ENCODE measurements around the gene PPP1CA.

PPP1CA gene

GRCh38 chr11:67416416-67417335, 15.0 kb upstream of the PPP1CA start:
- Histone ChIP-seq H2AFZ (ENCODE audit: low read depth, low read length) (no peak overlapping the region), H3K4me2 (ENCODE audit: low read length) (no peak overlapping the region), H3K4me3 (ENCODE audit: low read length) (no peak overlapping the region), H3K27me3 (ENCODE audit: low read depth, low read length) (peaks cover 46% of the 10 kb centered on the region), H3K9me3 (ENCODE audit: insufficient read depth, low read length) (no peaks in the 10 kb centered on the region), H3K9ac (ENCODE audit: low read length) (no peak overlapping the region), H3K27ac (ENCODE audit: low read length) (no peak overlapping the region), H3K4me1 (ENCODE audit: low read length) (peaks cover 35% of the 10 kb centered on the region), H3K36me3 (replicated peaks; ENCODE audit: low read depth, low read length) (no peaks in the 10 kb centered on the region), H4K20me1 (ENCODE audit: insufficient read depth, low read length) (no peaks in the 10 kb centered on the region), H3K79me2 (ENCODE audit: low read length) (no peaks in the 10 kb centered on the region)
- TF ChIP-seq, protein P1, sequence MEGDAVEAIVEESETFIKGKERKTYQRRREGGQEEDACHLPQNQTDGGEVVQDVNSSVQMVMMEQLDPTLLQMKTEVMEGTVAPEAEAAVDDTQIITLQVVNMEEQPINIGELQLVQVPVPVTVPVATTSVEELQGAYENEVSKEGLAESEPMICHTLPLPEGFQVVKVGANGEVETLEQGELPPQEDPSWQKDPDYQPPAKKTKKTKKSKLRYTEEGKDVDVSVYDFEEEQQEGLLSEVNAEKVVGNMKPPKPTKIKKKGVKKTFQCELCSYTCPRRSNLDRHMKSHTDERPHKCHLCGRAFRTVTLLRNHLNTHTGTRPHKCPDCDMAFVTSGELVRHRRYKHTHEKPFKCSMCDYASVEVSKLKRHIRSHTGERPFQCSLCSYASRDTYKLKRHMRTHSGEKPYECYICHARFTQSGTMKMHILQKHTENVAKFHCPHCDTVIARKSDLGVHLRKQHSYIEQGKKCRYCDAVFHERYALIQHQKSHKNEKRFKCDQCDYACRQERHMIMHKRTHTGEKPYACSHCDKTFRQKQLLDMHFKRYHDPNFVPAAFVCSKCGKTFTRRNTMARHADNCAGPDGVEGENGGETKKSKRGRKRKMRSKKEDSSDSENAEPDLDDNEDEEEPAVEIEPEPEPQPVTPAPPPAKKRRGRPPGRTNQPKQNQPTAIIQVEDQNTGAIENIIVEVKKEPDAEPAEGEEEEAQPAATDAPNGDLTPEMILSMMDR (IDR thresholded peaks at IDR 0.05; ENCODE audit: low read depth, low read length) = no peak
- no peak for TF ChIP-seq EZH2phosphoT487 (IDR thresholded peaks at IDR 0.05; ENCODE audit: low read depth)

DNA sequence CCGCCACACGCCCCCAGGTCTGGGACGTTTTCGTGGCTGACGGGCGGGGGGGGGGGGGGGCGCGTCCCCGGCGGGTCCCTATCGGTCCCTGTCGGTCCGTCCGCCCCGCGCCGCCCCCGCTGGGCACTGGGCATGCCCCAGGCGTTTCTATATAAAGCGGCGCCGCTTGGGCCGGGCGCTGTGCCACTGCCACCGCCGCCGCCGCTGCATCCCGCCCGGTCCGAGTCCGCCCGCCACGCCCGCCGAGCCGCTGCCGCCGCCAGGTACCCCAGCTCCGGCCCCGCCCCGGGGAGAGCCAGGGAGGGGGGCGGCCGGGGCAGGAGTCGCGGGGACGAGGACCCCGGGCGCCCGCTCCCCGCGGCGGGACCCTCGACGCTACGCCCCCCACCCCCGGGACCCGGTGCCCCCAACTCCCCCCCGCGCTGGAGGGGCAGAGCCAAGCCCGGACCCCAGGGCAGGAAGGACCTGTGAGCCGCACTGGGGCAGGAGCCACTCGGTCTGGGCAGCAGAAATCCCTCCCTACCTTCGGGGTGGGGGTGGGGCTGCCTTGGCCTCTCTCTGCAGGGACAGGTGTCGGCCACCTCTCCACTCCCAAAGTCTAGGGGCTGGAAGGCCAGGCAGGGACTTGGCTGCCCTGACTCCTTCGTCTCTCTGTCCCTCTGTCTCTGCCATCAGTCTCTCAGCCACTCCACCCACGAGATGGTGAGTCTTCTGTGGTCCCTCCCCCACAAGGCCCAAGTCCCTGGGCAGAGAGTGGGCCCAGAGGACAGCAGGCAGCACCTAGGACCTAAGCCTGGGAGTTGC, 14.0 kb upstream of the PPP1CA start, which contains the start of gene CARNS1:
Gene CARNS1, plus strand, starts transcription at position 178 of the 804 bp plus-strand sequence. Its CDS starts 522 bp downstream, at position 700.
- H3K4me2 ChIP-seq (ENCODE audit: low read length) = no peak within 1 kb of the TSS
- peaks cover 35% of the 10 kb centered on the region for H3K4me1 ChIP-seq (ENCODE audit: low read length)
- no peaks in the 10 kb centered on the region for H4K20me1 ChIP-seq (ENCODE audit: insufficient read depth, low read length)
- peaks cover 51% of the 10 kb centered on the region for H3K27me3 ChIP-seq (ENCODE audit: low read depth, low read length)
- H3K36me3 ChIP-seq (replicated peaks; ENCODE audit: low read depth, low read length) = no peaks in the 10 kb centered on the region
- H3K79me2 ChIP-seq (ENCODE audit: low read length) = no peaks in the 10 kb centered on the region
- no peak within 1 kb of the TSS for H3K9ac ChIP-seq (ENCODE audit: low read length)
- no peak within 1 kb of the TSS for H3K27ac ChIP-seq (ENCODE audit: low read length)
- no peaks in the 10 kb centered on the region for H3K9me3 ChIP-seq (ENCODE audit: insufficient read depth, low read length)
- H2AFZ ChIP-seq (ENCODE audit: low read depth, low read length) = no peak within 1 kb of the TSS
- H3K4me3 ChIP-seq (ENCODE audit: low read length) = no peak within 1 kb of the TSS
- TF ChIP-seq, protein P1 (IDR thresholded peaks at IDR 0.05; ENCODE audit: low read depth, low read length) = no peak
- TF ChIP-seq EZH2phosphoT487 (IDR thresholded peaks at IDR 0.05; ENCODE audit: low read depth) = no peak

- TF ChIP-seq EZH2phosphoT487 (IDR thresholded peaks at IDR 0.05; ENCODE audit: low read depth) = no peak
- TF ChIP-seq, protein P1 (IDR thresholded peaks at IDR 0.05; ENCODE audit: low read depth, low read length) = no peak
- no peak overlapping the region for H3K4me2 ChIP-seq (ENCODE audit: low read length)
- no peak overlapping the region for H3K9ac ChIP-seq (ENCODE audit: low read length)
- no peaks in the 10 kb centered on the region for H3K36me3 ChIP-seq (replicated peaks; ENCODE audit: low read depth, low read length)
- no peaks in the 10 kb centered on the region for H4K20me1 ChIP-seq (ENCODE audit: insufficient read depth, low read length)
- no peak overlapping the region for H3K27ac ChIP-seq (ENCODE audit: low read length)
- no peak overlapping the region for H3K4me3 ChIP-seq (ENCODE audit: low read length)
- H3K4me1 ChIP-seq (ENCODE audit: low read length) = peaks cover 33% of the 10 kb centered on the region
- no peaks in the 10 kb centered on the region for H3K79me2 ChIP-seq (ENCODE audit: low read length)
- H2AFZ ChIP-seq (ENCODE audit: low read depth, low read length) = no peak overlapping the region
- H3K9me3 ChIP-seq (ENCODE audit: insufficient read depth, low read length) = no peaks in the 10 kb centered on the region
- peaks cover 40% of the 10 kb centered on the region for H3K27me3 ChIP-seq (ENCODE audit: low read depth, low read length)
Measured at GRCh38 chr11:67413266-67413849, 11.7 kb upstream of the PPP1CA start.

All from OCI-LY3 (cell line).